Esophagus muscularis mucosa (tissue), 4 donors: Measurements from ENCODE around the gene XPO1. TPM values are rescaled to one million over a fixed set of nuclear protein-coding genes. Genes with fewer than 3 reads are reported as not detected.

Source experiments
- DNase-seq: peaks from one replicate; pipeline ENCODE4 v3.0.0-alpha.2; 2017; ENCODE audit errors: extremely low spot score
- H3K27ac ChIP-seq, 4 donors: fragments of 200-600 bp; sonication (generic); replicated peaks in 1 of 4; 1 replicate in 3 of 4; 2 replicates in 1 of 4; pipeline ENCODE4 v1.5.1; 2016 to 2019; ENCODE audit warnings: mild to moderate bottlenecking in 1 of 4
- H3K27me3 ChIP-seq, 4 donors: fragments of 200-600 bp; sonication (generic); one replicate each; pipeline versions ENCODE4 v1.5.1 to v1.6.0; 2016 to 2019
- H3K36me3 ChIP-seq, 4 donors: fragments of 200-600 bp; sonication (generic); one replicate each; pipeline ENCODE4 v1.5.1; 2016 to 2019
- H3K4me1 ChIP-seq, 4 donors: fragments of 200-600 bp; sonication (generic); one replicate each; pipeline ENCODE4 v1.5.1; 2016 to 2019
- H3K4me3 ChIP-seq, 4 donors: fragments of 200-600 bp; sonication (generic); 1 replicate in 2 of 4; 2 replicates in 2 of 4; pipeline ENCODE4 v1.5.1; 2016 to 2019; ENCODE audit warnings: mild to moderate bottlenecking in 4 of 4, moderate library complexity in 1 of 4
- H3K9me3 ChIP-seq, 4 donors: fragments of 200-600 bp; sonication (generic); 1 replicate in 3 of 4; 2 replicates in 1 of 4; pipeline ENCODE4 v1.5.1; 2016 to 2019
- CTCF ChIP-seq, 3 experiments: fragments of 200-600 bp in 2 of 3; fragments of 450-650 bp in 1 of 3; sonication (generic) in 2 of 3; IDR thresholded peaks; one replicate each; pipeline ENCODE4 v1.5.1; 2017 to 2019; ENCODE audit warnings: antibody characterized with exemption in 3 of 3, mild to moderate bottlenecking in 2 of 3, moderate library complexity in 1 of 3
- EP300 ChIP-seq: sonication (generic); formaldehyde crosslinking; IDR thresholded peaks from one replicate; pipeline ENCODE4 v1.6.1; 2017; ENCODE audit warnings: antibody characterized with exemption
- POLR2A ChIP-seq: fragments of 450-650 bp; IDR thresholded peaks from one replicate; pipeline ENCODE4 v1.6.1; 2017; ENCODE audit warnings: antibody characterized with exemption, moderate library complexity, mild to moderate bottlenecking, low read depth
- POLR2AphosphoS5 ChIP-seq, 2 donors: sonication (generic); formaldehyde crosslinking; IDR thresholded peaks; one replicate each; pipeline ENCODE4 v1.6.1; 2017; ENCODE audit warnings: antibody characterized with exemption in 2 of 2
- WGBS: methylation state at CpG from one replicate; pipeline ENCODE4 v1.1.5; 2018; 5-methylcytosine and 5-hydroxymethylcytosine counted together
- intact Hi-C: fragments of 100-400 bp; cut with DNase I; formaldehyde crosslinking; loops from one replicate; pipeline ENCODE4 v1.15.1; 2023
- total RNA-seq, 4 donors: library from RNA; depleted of rRNA; stranded (reverse); fragments of >200 nt; gene quantifications; one replicate each; pipeline versions ENCODE4 v1.1.0 to v1.2.1, GENCODE V29; 2016

XPO1 gene
- total RNA-seq, 4 donors from 2014 or later: 55.8 to 117 (median 65.4) TPM

DNA sequence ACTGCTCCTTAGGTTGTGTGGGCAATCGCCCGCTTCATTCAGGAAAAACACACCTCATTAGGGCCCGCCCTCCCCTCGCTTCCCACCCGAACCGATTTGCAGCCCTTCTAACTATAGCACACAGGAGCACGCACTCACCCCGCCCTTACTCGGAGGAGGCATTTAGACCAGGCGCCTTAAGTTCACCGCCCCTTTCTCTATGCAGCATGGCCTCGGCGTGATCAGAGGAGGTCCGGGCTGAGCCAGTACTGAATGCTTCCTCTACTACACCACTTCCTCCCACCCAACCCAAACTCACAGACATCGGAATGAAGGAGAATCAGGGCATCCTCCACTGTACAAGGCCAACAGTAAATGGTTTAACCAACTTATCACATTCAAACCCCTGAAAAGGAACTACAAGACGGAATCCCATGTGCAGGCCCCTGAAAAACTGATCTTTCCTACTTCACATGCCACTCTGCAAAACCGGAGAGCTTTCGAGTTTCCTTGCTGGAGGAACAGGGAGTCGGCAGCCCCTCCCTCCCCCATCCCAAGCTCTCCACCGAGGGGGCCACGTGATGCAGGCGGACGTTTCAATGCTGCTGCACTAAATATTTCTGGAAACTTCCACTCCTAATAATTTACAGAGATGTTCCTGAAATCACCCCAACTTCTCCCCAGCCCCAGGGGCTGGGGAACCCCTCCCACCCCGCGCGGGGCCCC is 1.4 kb downstream of the XPO1 start:
- Histone ChIP-seq H3K4me1 (peaks cover 21 to 45% (median 41%) of the 10 kb centered on the region in 4 donors), H3K27me3 (no peaks in the 10 kb centered on the region), H3K27ac (peak overlapping the region; percentile 92 to 97 (median 95)), H3K36me3 (peaks cover 0 to 12% (median 0%) of the 10 kb centered on the region in 4 donors), H3K4me3 (peak overlapping the region; percentile 65 to 86 (median 76)), H3K9me3 (no peaks in the 10 kb centered on the region)
- under 1% methylated on average over 21 of the region's 26 CpGs for WGBS
- no peak for TF ChIP-seq CTCF (IDR thresholded peaks at IDR 0.05)
- TF ChIP-seq POLR2A: peak; percentile 68
- no peak for TF ChIP-seq EP300
- TF ChIP-seq POLR2AphosphoS5 (IDR thresholded peaks at IDR 0.05): peak; percentile 66 to 78
- intact Hi-C loops: loop anchor here (5.0 to 10.0 kb wide), 4 partner anchors 64 to 348 kb away; partner anchors contain the start of genes CCT4 and USP34
- DNase-seq: peak; percentile 96

- peaks cover 0 to 15% (median 0%) of the 10 kb centered on the region in 4 donors for H3K36me3 ChIP-seq
- WGBS: 0% methylated on average over 9 of the region's 9 CpGs
- H3K27ac ChIP-seq: peak overlapping the region; percentile 92 to 97 (median 95)
- no peak for DNase-seq
- H3K4me1 ChIP-seq: peaks cover 21 to 49% (median 45%) of the 10 kb centered on the region in 4 donors
- no peaks in the 10 kb centered on the region for H3K9me3 ChIP-seq
- peak overlapping the region; percentile 65 to 86 (median 76) for H3K4me3 ChIP-seq
- intact Hi-C loops: loop anchor here (5.0 to 10.0 kb wide), 4 partner anchors 64 to 349 kb away; partner anchors contain the start of genes CCT4 and USP34
- no peak for TF ChIP-seq POLR2AphosphoS5 (IDR thresholded peaks at IDR 0.05)
- no peak for TF ChIP-seq CTCF (IDR thresholded peaks at IDR 0.05)
- TF ChIP-seq EP300: no peak
- TF ChIP-seq POLR2A: no peak
- no peaks in the 10 kb centered on the region for H3K27me3 ChIP-seq
Observed at GRCh38 chr2:61536180-61536571, 2.0 kb downstream of the XPO1 start.

DNA sequence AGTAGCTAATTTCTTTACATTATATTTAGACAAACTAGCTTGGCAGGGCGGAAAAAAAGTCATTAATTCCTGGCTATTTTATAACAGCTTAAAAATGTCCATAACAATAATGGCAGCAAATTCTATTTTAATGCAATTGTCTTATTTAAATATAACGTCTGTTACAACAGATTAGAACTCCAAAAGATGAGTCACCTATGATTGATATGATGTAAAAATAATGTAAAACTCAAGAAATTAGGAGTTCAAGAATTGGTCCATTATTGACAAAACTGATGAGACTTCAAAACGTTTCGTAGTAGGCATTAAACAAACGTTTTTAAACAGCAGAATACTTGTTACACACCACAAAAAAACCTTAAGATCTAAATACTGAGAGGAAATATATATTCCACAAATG is 2.7 kb downstream of the XPO1 start:
- Histone ChIP-seq H3K27ac (peak overlapping the region; percentile 92 to 97 (median 95)), H3K9me3 (no peaks in the 10 kb centered on the region), H3K4me1 (peaks cover 25 to 56% (median 52%) of the 10 kb centered on the region in 4 donors), H3K27me3 (no peaks in the 10 kb centered on the region), H3K4me3 (peak overlapping the region; percentile 65 to 86 (median 76)), H3K36me3 (peaks cover 0 to 15% (median 0%) of the 10 kb centered on the region in 4 donors)
- intact Hi-C loops: loop anchor here (5.0 to 10.0 kb wide), 4 partner anchors 63 to 349 kb away; partner anchors contain the start of genes CCT4 and USP34
- TF ChIP-seq POLR2AphosphoS5 (IDR thresholded peaks at IDR 0.05): no peak
- no peak for TF ChIP-seq CTCF (IDR thresholded peaks at IDR 0.05)
- no peak for TF ChIP-seq POLR2A
- no peak for TF ChIP-seq EP300
- DNase-seq: no peak
- whole genome bisulfite sequencing: 11% methylated on average over 5 of the region's 5 CpGs

GRCh38 chr2:61534926-61535325 is 3.2 kb downstream of the XPO1 start:
- no peaks in the 10 kb centered on the region for H3K9me3 ChIP-seq
- H3K27me3 ChIP-seq: no peaks in the 10 kb centered on the region
- peaks cover 0 to 15% (median 0%) of the 10 kb centered on the region in 4 donors for H3K36me3 ChIP-seq
- peak overlapping the region; percentile 3 to 86 (median 76) for H3K4me3 ChIP-seq
- no peak for DNase-seq
- TF ChIP-seq EP300 (no peak), POLR2A (no peak), CTCF (IDR thresholded peaks at IDR 0.05) (no peak), POLR2AphosphoS5 (IDR thresholded peaks at IDR 0.05) (no peak)
- 22% methylated on average over 2 of the region's 2 CpGs for WGBS
- H3K27ac ChIP-seq: peak overlapping the region; percentile 92 to 97 (median 95)
- peaks cover 27 to 61% (median 57%) of the 10 kb centered on the region in 4 donors for H3K4me1 ChIP-seq
- intact Hi-C loops: loop anchor here (5.0 to 10.0 kb wide), 4 partner anchors 63 to 350 kb away; partner anchors contain the start of genes CCT4 and USP34
